Measurements from ENCODE around the gene TM4SF4.

TM4SF4 gene

DNA sequence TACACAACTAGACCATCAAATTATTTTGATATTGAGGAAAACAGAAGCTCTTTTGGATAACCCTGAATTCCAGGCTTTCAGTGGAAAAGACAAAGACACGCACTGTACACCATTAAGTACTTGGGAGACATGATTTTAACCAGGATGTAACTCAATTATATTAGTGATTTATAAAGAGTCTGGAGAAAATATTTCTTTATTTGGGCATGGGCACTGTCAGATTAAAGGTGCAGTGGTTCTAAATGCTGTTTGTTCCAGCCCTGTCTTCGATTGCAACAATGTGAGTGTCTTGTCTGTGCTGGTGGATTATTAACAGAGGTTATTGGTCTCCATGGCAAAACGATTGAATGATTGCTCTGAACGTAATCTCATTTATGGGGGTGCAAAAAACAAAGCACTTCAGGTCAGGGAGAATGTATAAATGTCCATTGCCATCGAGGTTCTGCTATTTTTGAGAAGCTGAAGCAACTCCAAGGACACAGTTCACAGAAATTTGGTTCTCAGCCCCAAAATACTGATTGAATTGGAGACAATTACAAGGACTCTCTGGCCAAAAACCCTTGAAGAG is at the start of gene TM4SF4:
TM4SF4 (plus strand) TSS at position 448 of the 568 bp plus-strand sequence. CDS start 181 bp downstream, outside the sequence.
- Histone ChIP-seq H3K27me3 (ENCODE audit: insufficient read depth, low read depth, severe bottlenecking) (no peaks in the 10 kb centered on the region), H3K9me3 (ENCODE audit: severe bottlenecking) (no peaks in the 10 kb centered on the region), H3K4me3 (ENCODE audit: low read depth, low read length) (no peak within 1 kb of the TSS), H3K27ac (no peak within 1 kb of the TSS), H3K36me3 (no peaks in the 10 kb centered on the region)
- DNase-seq: no peak
- TF ChIP-seq, protein P1, sequence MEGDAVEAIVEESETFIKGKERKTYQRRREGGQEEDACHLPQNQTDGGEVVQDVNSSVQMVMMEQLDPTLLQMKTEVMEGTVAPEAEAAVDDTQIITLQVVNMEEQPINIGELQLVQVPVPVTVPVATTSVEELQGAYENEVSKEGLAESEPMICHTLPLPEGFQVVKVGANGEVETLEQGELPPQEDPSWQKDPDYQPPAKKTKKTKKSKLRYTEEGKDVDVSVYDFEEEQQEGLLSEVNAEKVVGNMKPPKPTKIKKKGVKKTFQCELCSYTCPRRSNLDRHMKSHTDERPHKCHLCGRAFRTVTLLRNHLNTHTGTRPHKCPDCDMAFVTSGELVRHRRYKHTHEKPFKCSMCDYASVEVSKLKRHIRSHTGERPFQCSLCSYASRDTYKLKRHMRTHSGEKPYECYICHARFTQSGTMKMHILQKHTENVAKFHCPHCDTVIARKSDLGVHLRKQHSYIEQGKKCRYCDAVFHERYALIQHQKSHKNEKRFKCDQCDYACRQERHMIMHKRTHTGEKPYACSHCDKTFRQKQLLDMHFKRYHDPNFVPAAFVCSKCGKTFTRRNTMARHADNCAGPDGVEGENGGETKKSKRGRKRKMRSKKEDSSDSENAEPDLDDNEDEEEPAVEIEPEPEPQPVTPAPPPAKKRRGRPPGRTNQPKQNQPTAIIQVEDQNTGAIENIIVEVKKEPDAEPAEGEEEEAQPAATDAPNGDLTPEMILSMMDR (IDR thresholded peaks at IDR 0.05; ENCODE audit: low read depth, low read length): no peak

GRCh38 chr3:149424918-149425317 is 49.6 kb upstream of the TM4SF4 start:
- DNase-seq: no peak
- TF ChIP-seq, protein P1 (IDR thresholded peaks at IDR 0.05; ENCODE audit: low read depth, low read length): no peak
- no peak overlapping the region for H3K27ac ChIP-seq
- no peaks in the 10 kb centered on the region for H3K27me3 ChIP-seq (ENCODE audit: insufficient read depth, low read depth, severe bottlenecking)
- no peaks in the 10 kb centered on the region for H3K9me3 ChIP-seq (ENCODE audit: severe bottlenecking)
- H3K36me3 ChIP-seq: no peaks in the 10 kb centered on the region
- H3K4me3 ChIP-seq (ENCODE audit: low read depth, low read length): no peak overlapping the region

DNA sequence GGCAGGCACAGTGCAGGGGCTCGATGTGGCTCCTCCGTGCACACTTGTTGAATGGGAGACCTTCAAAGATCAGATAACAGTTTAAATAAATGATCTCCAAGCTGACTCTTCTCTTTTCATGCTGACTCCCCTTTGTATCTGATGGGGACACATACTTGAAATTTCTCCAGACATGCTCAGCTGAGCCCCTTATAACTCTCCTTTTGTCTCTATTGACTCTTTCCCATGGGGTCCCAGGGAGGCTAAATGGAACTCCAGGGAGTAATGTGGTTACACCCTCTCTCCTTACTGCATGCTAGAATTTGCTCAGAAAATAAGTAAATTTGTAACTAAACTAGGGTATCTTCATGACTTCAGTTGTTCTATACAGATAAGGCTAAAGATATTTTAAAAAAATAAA is 48.2 kb upstream of the TM4SF4 start:
- H3K4me3 ChIP-seq (ENCODE audit: low read depth, low read length): no peak overlapping the region
- no peaks in the 10 kb centered on the region for H3K27me3 ChIP-seq (ENCODE audit: insufficient read depth, low read depth, severe bottlenecking)
- H3K9me3 ChIP-seq (ENCODE audit: severe bottlenecking): no peaks in the 10 kb centered on the region
- DNase-seq: no peak
- TF ChIP-seq, protein P1 (IDR thresholded peaks at IDR 0.05; ENCODE audit: low read depth, low read length): no peak
- no peaks in the 10 kb centered on the region for H3K36me3 ChIP-seq
- no peak overlapping the region for H3K27ac ChIP-seq

DNA sequence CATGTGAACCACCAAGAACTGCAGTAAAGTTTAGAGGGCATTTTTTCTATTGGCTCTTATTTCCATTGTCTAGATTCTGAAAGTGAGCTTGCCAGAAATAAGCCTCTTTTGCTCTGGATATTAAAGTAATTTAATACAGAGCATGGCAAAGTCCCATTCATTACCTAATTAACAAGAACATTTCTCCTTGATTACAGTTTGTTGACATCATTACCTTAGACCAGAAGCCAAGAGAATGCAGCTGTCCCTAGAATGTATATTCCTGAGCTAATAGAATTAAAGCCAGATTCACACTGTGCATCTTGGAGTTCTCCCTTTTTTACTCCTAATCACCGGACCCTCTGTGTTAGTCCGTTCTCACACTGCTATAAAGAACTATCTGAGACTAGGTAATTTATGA is 46.4 kb upstream of the TM4SF4 start:
- TF ChIP-seq, protein P1 (IDR thresholded peaks at IDR 0.05; ENCODE audit: low read depth, low read length): no peak
- DNase-seq: no peak
- Histone ChIP-seq H3K27me3 (ENCODE audit: insufficient read depth, low read depth, severe bottlenecking) (no peaks in the 10 kb centered on the region), H3K36me3 (no peaks in the 10 kb centered on the region), H3K4me3 (ENCODE audit: low read depth, low read length) (no peak overlapping the region), H3K9me3 (ENCODE audit: severe bottlenecking) (no peaks in the 10 kb centered on the region), H3K27ac (no peak overlapping the region)

DNA sequence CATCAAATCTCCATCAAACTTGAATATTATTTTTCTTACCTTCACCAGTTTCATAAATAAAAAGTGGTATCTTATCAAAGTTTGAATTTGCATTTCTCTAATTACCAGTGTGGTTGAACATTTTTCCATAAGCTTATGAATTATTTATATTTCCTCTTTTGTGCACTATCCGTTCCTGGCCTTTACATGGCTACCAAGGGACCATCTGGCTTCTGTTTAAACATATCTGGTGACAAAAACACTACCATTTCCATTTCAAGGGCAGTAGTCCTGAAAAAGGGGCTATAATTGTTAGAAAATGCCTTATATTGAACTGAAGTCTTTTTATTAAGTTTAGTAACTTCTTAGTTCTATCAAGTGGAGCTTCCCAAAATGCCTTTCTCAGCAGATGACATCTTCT is 44.3 kb upstream of the TM4SF4 start:
- H3K27me3 ChIP-seq (ENCODE audit: insufficient read depth, low read depth, severe bottlenecking): no peaks in the 10 kb centered on the region
- H3K27ac ChIP-seq: no peak overlapping the region
- H3K36me3 ChIP-seq: no peaks in the 10 kb centered on the region
- no peak overlapping the region for H3K4me3 ChIP-seq (ENCODE audit: low read depth, low read length)
- no peaks in the 10 kb centered on the region for H3K9me3 ChIP-seq (ENCODE audit: severe bottlenecking)
- TF ChIP-seq, protein P1 (IDR thresholded peaks at IDR 0.05; ENCODE audit: low read depth, low read length): no peak
- no peak for DNase-seq

DNA sequence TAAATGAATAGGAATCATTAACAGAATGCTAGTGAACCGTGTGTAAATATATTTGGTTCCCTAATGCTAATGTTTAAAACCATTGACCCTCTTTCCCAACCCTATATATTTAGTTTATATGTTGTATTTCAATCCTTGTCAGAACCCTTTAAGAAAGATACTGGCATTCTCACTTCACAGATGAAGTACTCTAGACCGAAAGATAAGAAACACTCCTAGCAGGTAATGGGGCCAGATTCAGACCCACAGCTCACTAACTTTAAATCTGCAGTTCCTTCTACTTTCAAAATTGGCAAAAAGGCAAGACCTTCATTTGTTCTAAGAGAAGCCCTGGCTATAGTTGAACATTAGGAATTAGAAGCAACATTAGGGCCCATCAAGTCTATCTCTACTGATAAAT is 42.3 kb upstream of the TM4SF4 start:
- Histone ChIP-seq H3K36me3 (no peaks in the 10 kb centered on the region), H3K27ac (no peak overlapping the region), H3K27me3 (ENCODE audit: insufficient read depth, low read depth, severe bottlenecking) (no peaks in the 10 kb centered on the region), H3K9me3 (ENCODE audit: severe bottlenecking) (no peaks in the 10 kb centered on the region), H3K4me3 (ENCODE audit: low read depth, low read length) (no peak overlapping the region)
- DNase-seq: no peak
- TF ChIP-seq, protein P1 (IDR thresholded peaks at IDR 0.05; ENCODE audit: low read depth, low read length): no peak
